Left renal cortex interstitium (tissue), 4 donors: ENCODE data around the gene CYP19A1. TPM values are rescaled to one million over a fixed set of nuclear protein-coding genes. Genes with fewer than 3 reads are reported as not detected.
"Not testable (repeated sequence)": the region's sequence is repeated elsewhere in the genome, so short reads cannot be mapped to it uniquely, and the experiment has no call there.

Experiments
- DNase-seq, 4 donors: peaks; one replicate each; pipeline ENCODE4 v3.0.0-alpha.2; 2013; ENCODE audit warnings: low read depth in 4 of 4, low spot score in 2 of 4, missing footprints in 1 of 4
- polyA plus RNA-seq, 4 donors: library from polyadenylated mRNA; unstranded; fragments of 120-200 nt; gene quantifications; one replicate each; pipeline ENCODE4 v1.2.1, GENCODE V29; 2013; ENCODE audit not compliant: insufficient read length in 4 of 4

The CYP19A1 gene
- polyA plus RNA-seq, 4 donors: 0.14 to 0.99 TPM; not detected in 2

GRCh38 chr15:51265037-51265555 lies 73.3 kb downstream of the CYP19A1 start:
- no peak for DNase-seq

- no peak for DNase-seq
These were observed 74.7 kb downstream of the CYP19A1 start for GRCh38 chr15:51263726-51264125.

- no peak for DNase-seq
These were observed 75.3 kb downstream of the CYP19A1 start for GRCh38 chr15:51263116-51263515.

- DNase-seq: no peak
These were observed 75.9 kb downstream of the CYP19A1 start for GRCh38 chr15:51262463-51262862.

- not testable (repeated sequence) for DNase-seq
These were observed 77.3 kb downstream of the CYP19A1 start for GRCh38 chr15:51261113-51261512.

- DNase-seq: no peak
These were observed 78.2 kb downstream of the CYP19A1 start for GRCh38 chr15:51260202-51260601.

- no peak for DNase-seq
These were observed 82.9 kb downstream of the CYP19A1 start for GRCh38 chr15:51255533-51255932.

- no peak for DNase-seq
These were observed 85.0 kb downstream of the CYP19A1 start for GRCh38 chr15:51253366-51253765.

- no peak for DNase-seq
These were observed 85.7 kb downstream of the CYP19A1 start for GRCh38 chr15:51252671-51253070.

- DNase-seq: no peak
These were observed 86.8 kb downstream of the CYP19A1 start for GRCh38 chr15:51251556-51251955.

- DNase-seq: no peak
These were observed 88.0 kb downstream of the CYP19A1 start for GRCh38 chr15:51250217-51251011.

GRCh38 chr15:51245628-51246027 lies 92.8 kb downstream of the CYP19A1 start:
- DNase-seq: no peak

- DNase-seq: no peak
These were observed 94.0 kb downstream of the CYP19A1 start for GRCh38 chr15:51244423-51244869.

GRCh38 chr15:51243774-51244173 lies 94.6 kb downstream of the CYP19A1 start:
- no peak for DNase-seq

GRCh38 chr15:51240066-51240465 lies 98.3 kb downstream of the CYP19A1 start:
- no peak for DNase-seq

- DNase-seq: no peak
These were observed 100.6 kb downstream of the CYP19A1 start for GRCh38 chr15:51237816-51238215.

- no peak for DNase-seq
These were observed 104.0 kb downstream of the CYP19A1 start for GRCh38 chr15:51234176-51234927.

GRCh38 chr15:51232581-51232980 lies 105.8 kb downstream of the CYP19A1 start:
- DNase-seq: no peak

GRCh38 chr15:51229907-51230330 lies 108.5 kb downstream of the CYP19A1 start:
- DNase-seq: peak in 2 of 4 donors; percentile 8 to 34

- DNase-seq: no peak
These were observed 110.3 kb downstream of the CYP19A1 start for GRCh38 chr15:51227940-51228732.
